Suprapubic skin (tissue), 4 donors: ENCODE measurements around the gene FRMPD1. TPM values are rescaled to one million over a fixed set of nuclear protein-coding genes. Genes with fewer than 3 reads are reported as not detected.

Experiments
- DNase-seq, 2 donors: peaks; one replicate each; pipeline ENCODE4 v3.0.0-alpha.2; 2019; ENCODE audit warnings: low spot score in 2 of 2
- H3K27ac ChIP-seq: fragments of 200-600 bp; sonication (generic); one replicate; pipeline ENCODE4 v1.5.1; 2019
- H3K27me3 ChIP-seq: fragments of 200-600 bp; sonication (generic); one replicate; pipeline ENCODE4 v1.5.1; 2019
- H3K36me3 ChIP-seq: fragments of 200-600 bp; sonication (generic); one replicate; pipeline ENCODE4 v1.5.1; 2019
- H3K4me1 ChIP-seq: fragments of 200-600 bp; sonication (generic); one replicate; pipeline ENCODE4 v1.5.1; 2019
- H3K4me3 ChIP-seq: fragments of 200-600 bp; sonication (generic); one replicate; pipeline ENCODE4 v1.5.1; 2019; ENCODE audit warnings: mild to moderate bottlenecking
- H3K9me3 ChIP-seq: fragments of 200-600 bp; sonication (generic); one replicate; pipeline ENCODE4 v1.5.1; 2019
- EP300 ChIP-seq: sonication (generic); formaldehyde crosslinking; IDR thresholded peaks from one replicate; pipeline ENCODE4 v1.6.1; 2017; ENCODE audit warnings: antibody characterized with exemption
- POLR2A ChIP-seq, 2 donors: fragments of 450-650 bp; IDR thresholded peaks; one replicate each; pipeline ENCODE4 v1.6.1; 2017; ENCODE audit warnings: antibody characterized with exemption in 2 of 2, mild to moderate bottlenecking in 2 of 2, moderate library complexity in 2 of 2
- POLR2AphosphoS5 ChIP-seq, 3 donors: sonication (generic); formaldehyde crosslinking; IDR thresholded peaks; one replicate each; pipeline ENCODE4 v1.6.1; 2017; ENCODE audit warnings: antibody characterized with exemption in 3 of 3
- WGBS: methylation state at CpG from one replicate; pipeline ENCODE4 v1.1.5; 2018; 5-methylcytosine and 5-hydroxymethylcytosine counted together
- total RNA-seq, 4 donors: library from RNA; depleted of rRNA; stranded (reverse); fragments of >200 nt; gene quantifications; one replicate each; pipeline ENCODE4 v1.1.0, GENCODE V29; 2016
- TF ChIP-seq, protein P1 (sequence below), 2 donors: fragments of 200-600 bp in 1 of 2; fragments of 450-650 bp in 1 of 2; sonication (generic) in 1 of 2; IDR thresholded peaks; one replicate each; pipeline ENCODE4 v1.5.1; 2016 to 2019; ENCODE audit warnings: antibody characterized with exemption in 2 of 2, mild to moderate bottlenecking in 1 of 2, moderate library complexity in 1 of 2

Gene FRMPD1
- total RNA-seq, 4 donors from 2014 or later, result 7.9 to 15.4 (median 11.2) TPM

DNA sequence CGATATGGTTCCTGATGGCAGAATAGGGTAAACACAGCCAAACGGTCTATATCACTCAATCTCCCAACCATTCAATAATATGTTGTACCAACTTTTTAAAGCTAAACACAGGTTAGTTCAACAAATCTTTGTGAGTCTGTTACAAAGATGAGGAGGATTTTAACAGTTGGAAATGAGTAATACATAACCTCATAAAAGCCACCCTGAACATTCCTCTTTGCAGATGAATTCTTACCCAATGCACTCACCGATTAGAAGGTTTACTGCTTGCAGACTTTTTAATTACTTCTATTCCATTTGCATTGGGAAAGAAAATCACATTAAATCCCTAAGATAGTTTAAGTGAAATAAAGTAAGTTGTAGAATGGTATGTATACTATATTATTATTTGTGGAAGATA, 79.5 kb downstream of the FRMPD1 start:
- no peaks in the 10 kb centered on the region for H3K36me3 ChIP-seq
- no peaks in the 10 kb centered on the region for H3K9me3 ChIP-seq
- 77% methylated on average over 3 of the region's 3 CpGs for WGBS
- DNase-seq, result no peak
- TF ChIP-seq POLR2A (IDR thresholded peaks at IDR 0.05) (no peak), POLR2AphosphoS5 (IDR thresholded peaks at IDR 0.05) (no peak), EP300 (no peak)
- TF ChIP-seq, protein P1, sequence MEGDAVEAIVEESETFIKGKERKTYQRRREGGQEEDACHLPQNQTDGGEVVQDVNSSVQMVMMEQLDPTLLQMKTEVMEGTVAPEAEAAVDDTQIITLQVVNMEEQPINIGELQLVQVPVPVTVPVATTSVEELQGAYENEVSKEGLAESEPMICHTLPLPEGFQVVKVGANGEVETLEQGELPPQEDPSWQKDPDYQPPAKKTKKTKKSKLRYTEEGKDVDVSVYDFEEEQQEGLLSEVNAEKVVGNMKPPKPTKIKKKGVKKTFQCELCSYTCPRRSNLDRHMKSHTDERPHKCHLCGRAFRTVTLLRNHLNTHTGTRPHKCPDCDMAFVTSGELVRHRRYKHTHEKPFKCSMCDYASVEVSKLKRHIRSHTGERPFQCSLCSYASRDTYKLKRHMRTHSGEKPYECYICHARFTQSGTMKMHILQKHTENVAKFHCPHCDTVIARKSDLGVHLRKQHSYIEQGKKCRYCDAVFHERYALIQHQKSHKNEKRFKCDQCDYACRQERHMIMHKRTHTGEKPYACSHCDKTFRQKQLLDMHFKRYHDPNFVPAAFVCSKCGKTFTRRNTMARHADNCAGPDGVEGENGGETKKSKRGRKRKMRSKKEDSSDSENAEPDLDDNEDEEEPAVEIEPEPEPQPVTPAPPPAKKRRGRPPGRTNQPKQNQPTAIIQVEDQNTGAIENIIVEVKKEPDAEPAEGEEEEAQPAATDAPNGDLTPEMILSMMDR (IDR thresholded peaks at IDR 0.05), result no peak
- no peak overlapping the region for H3K4me3 ChIP-seq
- H3K4me1 ChIP-seq, result no peaks in the 10 kb centered on the region
- H3K27ac ChIP-seq, result no peak overlapping the region
- peaks cover 5% of the 10 kb centered on the region for H3K27me3 ChIP-seq

DNA sequence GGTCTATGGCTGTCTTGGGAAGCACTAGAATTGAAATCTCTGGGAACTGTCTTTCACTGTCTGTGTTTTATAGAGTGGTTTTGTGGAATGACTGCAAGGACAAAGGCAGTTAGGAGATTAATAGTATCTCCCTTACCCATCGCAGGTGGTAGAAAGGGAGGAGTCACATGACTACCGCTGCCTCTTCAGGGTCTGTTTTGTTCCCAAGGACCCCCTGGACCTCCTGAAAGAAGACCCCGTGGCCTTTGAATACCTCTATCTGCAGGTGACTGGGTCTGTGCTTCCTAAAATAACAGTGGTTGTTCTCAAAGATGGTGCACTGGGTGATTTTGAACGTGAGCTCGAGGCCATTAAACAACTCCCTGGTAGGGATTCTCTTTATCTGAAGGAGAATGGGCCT, 80.1 kb downstream of the FRMPD1 start:
- Histone ChIP-seq H3K27me3 (peaks cover 5% of the 10 kb centered on the region), H3K4me1 (no peaks in the 10 kb centered on the region), H3K4me3 (no peak overlapping the region), H3K9me3 (no peaks in the 10 kb centered on the region), H3K27ac (no peak overlapping the region), H3K36me3 (no peaks in the 10 kb centered on the region)
- TF ChIP-seq POLR2A (IDR thresholded peaks at IDR 0.05) (no peak), EP300 (no peak), POLR2AphosphoS5 (IDR thresholded peaks at IDR 0.05) (no peak)
- TF ChIP-seq, protein P1 (IDR thresholded peaks at IDR 0.05), result no peak
- 64% methylated on average over 5 of the region's 5 CpGs for WGBS
- DNase-seq, result no peak

DNA sequence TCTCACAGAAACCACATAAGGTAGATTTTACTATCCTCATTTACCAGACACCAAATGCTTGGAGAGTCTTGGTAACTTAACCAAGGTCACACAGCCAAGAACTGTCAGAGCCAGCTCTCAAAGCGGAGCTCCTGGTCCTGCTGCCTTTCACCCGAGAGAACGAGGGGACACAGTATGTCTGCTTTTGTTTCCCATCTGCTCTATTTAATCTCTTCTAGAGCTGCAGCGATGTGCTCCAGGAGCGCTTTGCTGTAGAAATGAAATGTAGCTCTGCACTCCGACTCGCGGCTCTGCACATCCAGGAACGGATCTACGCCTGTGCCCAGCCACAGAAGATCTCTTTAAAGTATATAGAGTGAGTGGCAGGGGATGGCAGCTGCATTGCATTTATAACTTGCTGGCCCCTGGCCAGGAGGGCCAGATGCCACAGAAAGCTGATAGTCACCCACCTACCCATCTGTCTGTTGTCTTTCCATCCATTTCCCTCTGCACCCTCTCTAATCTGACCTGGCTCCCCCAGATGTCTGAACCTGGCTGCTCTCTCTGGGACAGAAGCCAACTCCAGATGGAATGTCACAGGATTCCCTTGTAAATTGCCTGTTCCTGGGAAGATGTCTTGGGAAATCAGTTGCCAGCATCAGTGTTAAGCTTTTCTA, 81.5 kb downstream of the FRMPD1 start:
- Histone ChIP-seq H3K9me3 (no peaks in the 10 kb centered on the region), H3K4me1 (no peaks in the 10 kb centered on the region), H3K27ac (no peak overlapping the region), H3K36me3 (no peaks in the 10 kb centered on the region), H3K4me3 (no peak overlapping the region), H3K27me3 (peaks cover 5% of the 10 kb centered on the region)
- WGBS, result 67% methylated on average over 10 of the region's 10 CpGs
- TF ChIP-seq POLR2AphosphoS5 (IDR thresholded peaks at IDR 0.05) (no peak), EP300 (no peak), POLR2A (IDR thresholded peaks at IDR 0.05) (no peak)
- TF ChIP-seq, protein P1 (IDR thresholded peaks at IDR 0.05), result no peak
- no peak for DNase-seq

DNA sequence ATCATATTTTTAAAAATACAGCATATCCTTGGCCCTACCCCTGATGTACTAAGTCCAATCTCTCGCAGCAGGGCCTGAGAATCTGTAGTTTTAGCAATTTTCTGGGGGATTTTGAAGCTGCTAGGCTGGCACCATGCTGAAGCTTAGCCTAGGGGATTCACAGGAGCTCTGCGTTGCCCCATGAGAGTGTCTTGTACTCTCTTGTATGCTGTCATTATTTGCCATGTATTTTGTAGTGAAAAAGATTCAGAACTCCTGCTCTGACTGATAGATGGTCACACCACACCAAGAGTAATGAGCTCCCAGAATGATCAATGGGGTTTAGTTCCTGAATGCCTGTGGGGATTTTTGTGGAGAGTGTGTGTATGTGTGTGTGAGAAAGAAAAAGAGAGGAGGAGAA, 82.2 kb downstream of the FRMPD1 start:
- Histone ChIP-seq H3K27ac (no peak overlapping the region), H3K4me3 (no peak overlapping the region), H3K36me3 (no peaks in the 10 kb centered on the region), H3K9me3 (no peaks in the 10 kb centered on the region), H3K4me1 (no peaks in the 10 kb centered on the region), H3K27me3 (peaks cover 5% of the 10 kb centered on the region)
- no peak for DNase-seq
- WGBS, result 89% methylated on average over 2 of the region's 2 CpGs
- TF ChIP-seq POLR2A (IDR thresholded peaks at IDR 0.05), result no peak
- TF ChIP-seq POLR2AphosphoS5 (IDR thresholded peaks at IDR 0.05), result no peak
- TF ChIP-seq, protein P1 (IDR thresholded peaks at IDR 0.05), result no peak
- TF ChIP-seq EP300, result no peak

DNA sequence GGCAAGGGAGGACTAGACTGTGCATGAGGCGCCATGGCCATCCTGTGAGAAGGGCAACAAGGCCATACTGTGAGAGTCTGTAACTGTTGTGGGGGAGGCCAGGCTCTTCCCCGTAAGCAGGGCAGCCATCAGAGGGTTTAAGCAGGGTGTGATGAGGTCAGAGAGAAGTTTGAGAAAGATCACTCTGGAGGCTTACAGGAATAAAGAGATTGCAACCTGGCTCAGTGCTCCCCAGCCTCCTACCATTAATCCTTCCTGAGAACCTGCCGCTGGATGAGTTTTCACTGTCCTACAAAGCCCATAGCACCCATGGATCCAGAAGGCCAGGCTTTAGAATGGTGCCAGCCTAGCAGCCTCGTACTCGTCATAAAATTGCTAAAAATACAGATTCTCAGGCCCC, 88.5 kb downstream of the FRMPD1 start:
- Histone ChIP-seq H3K4me3 (no peak overlapping the region), H3K36me3 (no peaks in the 10 kb centered on the region), H3K4me1 (no peaks in the 10 kb centered on the region), H3K27ac (no peak overlapping the region), H3K27me3 (no peaks in the 10 kb centered on the region), H3K9me3 (no peaks in the 10 kb centered on the region)
- no peak for TF ChIP-seq POLR2AphosphoS5 (IDR thresholded peaks at IDR 0.05)
- no peak for TF ChIP-seq EP300
- TF ChIP-seq POLR2A (IDR thresholded peaks at IDR 0.05), result no peak
- TF ChIP-seq, protein P1 (IDR thresholded peaks at IDR 0.05), result no peak
- DNase-seq, result no peak
- 94% methylated on average over 5 of the region's 5 CpGs for WGBS
